ENCODE measurements around the gene GDA.

GRCh38 chr9:72207278-72207677 lies 58.0 kb downstream of the GDA start:
- TF ChIP-seq CTCF (IDR thresholded peaks at IDR 0.05): no peak
- no peak for TF ChIP-seq POLR2A (IDR thresholded peaks at IDR 0.05)
